ENCODE measurements around the gene DAB1.

DNA sequence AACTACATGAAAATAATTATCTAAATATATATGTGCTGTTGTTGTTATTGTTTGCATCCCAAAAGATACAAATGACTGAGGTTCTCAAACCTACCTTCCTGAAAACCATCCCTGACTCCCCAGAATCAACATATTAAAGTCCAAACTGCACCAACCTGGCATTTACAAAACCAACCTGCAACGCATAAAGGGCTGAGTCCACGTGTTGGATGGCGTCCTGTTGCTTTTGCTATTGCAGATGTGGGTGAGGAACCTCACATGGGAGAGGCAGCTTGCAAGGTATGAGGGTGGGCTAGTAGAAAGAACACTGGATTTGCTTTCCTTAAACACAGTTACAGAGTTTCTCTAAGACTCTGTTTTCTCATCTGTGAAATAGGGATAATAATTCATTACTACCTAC lies 456.5 kb downstream of the DAB1 start:
- TF ChIP-seq, protein P1, sequence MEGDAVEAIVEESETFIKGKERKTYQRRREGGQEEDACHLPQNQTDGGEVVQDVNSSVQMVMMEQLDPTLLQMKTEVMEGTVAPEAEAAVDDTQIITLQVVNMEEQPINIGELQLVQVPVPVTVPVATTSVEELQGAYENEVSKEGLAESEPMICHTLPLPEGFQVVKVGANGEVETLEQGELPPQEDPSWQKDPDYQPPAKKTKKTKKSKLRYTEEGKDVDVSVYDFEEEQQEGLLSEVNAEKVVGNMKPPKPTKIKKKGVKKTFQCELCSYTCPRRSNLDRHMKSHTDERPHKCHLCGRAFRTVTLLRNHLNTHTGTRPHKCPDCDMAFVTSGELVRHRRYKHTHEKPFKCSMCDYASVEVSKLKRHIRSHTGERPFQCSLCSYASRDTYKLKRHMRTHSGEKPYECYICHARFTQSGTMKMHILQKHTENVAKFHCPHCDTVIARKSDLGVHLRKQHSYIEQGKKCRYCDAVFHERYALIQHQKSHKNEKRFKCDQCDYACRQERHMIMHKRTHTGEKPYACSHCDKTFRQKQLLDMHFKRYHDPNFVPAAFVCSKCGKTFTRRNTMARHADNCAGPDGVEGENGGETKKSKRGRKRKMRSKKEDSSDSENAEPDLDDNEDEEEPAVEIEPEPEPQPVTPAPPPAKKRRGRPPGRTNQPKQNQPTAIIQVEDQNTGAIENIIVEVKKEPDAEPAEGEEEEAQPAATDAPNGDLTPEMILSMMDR (IDR thresholded peaks at IDR 0.05; ENCODE audit: control extremely low read depth in 1 of 3, insufficient read depth in 1 of 3, low read depth in 1 of 3, low read length in 3 of 3): no peak
- TF ChIP-seq FOSL1 (IDR thresholded peaks at IDR 0.05; ENCODE audit: insufficient read depth, low read depth, low read length) (no peak), CREB1 (IDR thresholded peaks at IDR 0.05) (no peak), GTF2F1 (IDR thresholded peaks at IDR 0.05; ENCODE audit: borderline replicate concordance, low read depth, low read length) (no peak), EGR1 (IDR thresholded peaks at IDR 0.05; ENCODE audit: borderline replicate concordance, low read depth, low read length) (no peak)

Data from H1 (cell line).